HCT116 (cell line): Measurements from ENCODE around the gene GABARAPL1. TPM values are rescaled to one million over a fixed set of nuclear protein-coding genes. Genes with fewer than 3 reads are reported as not detected.

ENCODE experiments used
- ATAC-seq: fragments of 200-7000 bp; cut with Tn5 transposase; 2 replicates; pipeline ENCODE4 v1.9.1; 2020; ENCODE audit warnings: mild to moderate bottlenecking, moderate library complexity
- BruUV-seq: library from RNA; stranded (reverse); fragments of 400-500 nt; replicated peaks from 2 replicates; lab custom pipeline; 2021; lab: Mats Ljungman, UMichigan
- CTCF ChIA-PET: fragments of 300-600 bp; sonication (Branson Sonifier 250); formaldehyde crosslinking; loops from one replicate; lab custom pipeline; 2021; ENCODE audit warnings: antibody characterized with exemption; lab: Charles Lee
- POLR2A ChIA-PET: fragments of 300-600, 350-600 bp; sonication (Branson Sonifier 250); formaldehyde crosslinking; loops from one replicate; lab custom pipeline; 2021; ENCODE audit warnings: antibody characterized with exemption; lab: Charles Lee
- RAD21 ChIA-PET, 2 experiments: fragments of 300-600 bp; sonication (Branson Sonifier 250); formaldehyde crosslinking; loops; one replicate each; lab custom pipeline; 2023; ENCODE audit warnings: low total read pairs in 2 of 2; ENCODE audit not compliant: uncharacterized antibody in 2 of 2, unreplicated experiment in 2 of 2, low non-redundant PET in 1 of 2; lab: Charles Lee
- DNase-seq: peaks from one replicate; pipeline ENCODE4 v3.0.0-alpha.2; 2010; ENCODE audit warnings: low read depth, low spot score
- H2AFZ ChIP-seq: fragments of 200-600 bp; shearing (Covaris generic), sonication (generic); 2 replicates; pipeline ENCODE4 v1.6.1; 2017; ENCODE audit warnings: low read depth, mixed run types, mixed read lengths, antibody characterized with exemption, low read length; ENCODE audit not compliant: poor library complexity, severe bottlenecking
- H3K27ac ChIP-seq: 2 replicates; pipeline ENCODE4 v1.5.1; 2012; ENCODE audit warnings: low read depth, low read length
- H3K27me3 ChIP-seq: fragments of 200-600 bp; sonication (generic); 2 replicates; pipeline ENCODE4 v1.6.1; 2016; ENCODE audit warnings: mixed run types, low read length, mixed read lengths; ENCODE audit not compliant: insufficient read depth
- H3K36me3 ChIP-seq, 2 experiments: fragments of 200-500 bp in 1 of 2; fragments of 200-600 bp in 1 of 2; sonication (Bioruptor generic) in 1 of 2; sonication (generic) in 1 of 2; 2 replicates each; pipeline versions ENCODE4 v1.5.1 to v1.6.1; 2014 to 2016; ENCODE audit warnings: low read length in 2 of 2, inconsistent platforms in 1 of 2, mixed read lengths in 1 of 2, mixed run types in 1 of 2; ENCODE audit not compliant: insufficient read depth in 2 of 2, control insufficient read depth in 1 of 2
- H3K4me1 ChIP-seq, 2 experiments: fragments of 200-600 bp in 1 of 2; sonication (generic) in 1 of 2; 2 replicates each; pipeline versions ENCODE4 v1.5.1 to v1.6.1; 2012 to 2017; ENCODE audit warnings: low read length in 2 of 2, inconsistent platforms in 1 of 2, mild to moderate bottlenecking in 1 of 2, mixed read lengths in 1 of 2, mixed run types in 1 of 2, moderate library complexity in 1 of 2; ENCODE audit not compliant: insufficient read depth in 2 of 2, control insufficient read depth in 1 of 2
- H3K4me2 ChIP-seq: fragments of 200-600 bp; sonication (generic); 2 replicates; pipeline ENCODE4 v1.6.1; 2017; ENCODE audit warnings: mixed run types, low read length, mixed read lengths
- H3K4me3 ChIP-seq, 2 experiments: fragments of 200-600 bp in 1 of 2; sonication (generic) in 1 of 2; replicated peaks in 1 of 2; 2 replicates each; pipeline ENCODE4 v1.5.1; 2011 to 2016; ENCODE audit warnings: low read length in 2 of 2, control low read depth in 1 of 2, low read depth in 1 of 2, mild to moderate bottlenecking in 1 of 2, mixed read lengths in 1 of 2, mixed run types in 1 of 2
- H3K79me2 ChIP-seq: fragments of 200-600 bp; sonication (generic); 2 replicates; pipeline ENCODE4 v1.6.1; 2017; ENCODE audit warnings: mild to moderate bottlenecking, mixed run types, low read length, moderate library complexity, mixed read lengths; ENCODE audit not compliant: insufficient read depth
- H3K9ac ChIP-seq: fragments of 200-600 bp; sonication (generic); 2 replicates; pipeline ENCODE4 v1.6.1; 2016; ENCODE audit warnings: low read length, mixed read lengths
- H3K9me2 ChIP-seq: fragments of 200-600 bp; sonication (generic), shearing (Covaris generic); 2 replicates; pipeline ENCODE4 v1.6.1; 2017; ENCODE audit warnings: mixed run types, mild to moderate bottlenecking, moderate library complexity; ENCODE audit not compliant: insufficient read depth
- H3K9me3 ChIP-seq, 2 experiments: fragments of 200-500 bp in 1 of 2; fragments of 200-600 bp in 1 of 2; sonication (Bioruptor generic) in 1 of 2; sonication (generic) in 1 of 2; 2 replicates each; pipeline ENCODE4 v1.6.1; 2014 to 2017; ENCODE audit warnings: low read length in 2 of 2, mixed read lengths in 2 of 2, inconsistent platforms in 1 of 2, low read depth in 1 of 2, mild to moderate bottlenecking in 1 of 2, mixed run types in 1 of 2, moderate library complexity in 1 of 2; ENCODE audit not compliant: control insufficient read depth in 1 of 2, insufficient read depth in 1 of 2
- H4K20me1 ChIP-seq: fragments of 200-600 bp; sonication (generic), shearing (Covaris generic); 2 replicates; pipeline ENCODE4 v1.6.1; 2017; ENCODE audit warnings: mixed run types, mild to moderate bottlenecking, moderate library complexity; ENCODE audit not compliant: insufficient read depth
- ATF3 ChIP-seq: IDR thresholded peaks from 2 replicates; pipeline ENCODE4 v1.6.1; 2012
- CBX3 ChIP-seq: IDR thresholded peaks from 2 replicates; pipeline ENCODE4 v1.6.1; 2012; ENCODE audit warnings: low read depth
- CEBPB ChIP-seq: IDR thresholded peaks from 2 replicates; pipeline ENCODE4 v1.6.1; 2012; ENCODE audit warnings: low read depth
- ELF1 ChIP-seq: IDR thresholded peaks from 2 replicates; pipeline ENCODE4 v1.6.1; 2012; ENCODE audit warnings: low read depth, borderline replicate concordance
- EZH2 ChIP-seq: fragments of 200-600 bp; sonication (generic); IDR thresholded peaks from 2 replicates; pipeline ENCODE4 v1.6.1; 2017; ENCODE audit warnings: antibody characterized with exemption, mixed run types
- FOSL1 ChIP-seq: IDR thresholded peaks from 2 replicates; pipeline ENCODE4 v1.6.1; 2012; ENCODE audit warnings: low read depth
- JUND ChIP-seq: IDR thresholded peaks from 2 replicates; pipeline ENCODE4 v1.6.1; 2012
- MAX ChIP-seq: IDR thresholded peaks from 2 replicates; pipeline ENCODE4 v1.6.1; 2012
- POLR2A ChIP-seq: IDR thresholded peaks from 2 replicates; pipeline ENCODE4 v1.7.0; 2011; ENCODE audit warnings: borderline replicate concordance; ENCODE audit not compliant: insufficient read depth, insufficient read length; ENCODE audit errors: extremely low read depth
- POLR2AphosphoS5 ChIP-seq: IDR thresholded peaks from 2 replicates; pipeline ENCODE4 v1.6.1; 2011; ENCODE audit warnings: mild to moderate bottlenecking, low read depth, low read length, moderate library complexity
- RAD21 ChIP-seq: IDR thresholded peaks from 2 replicates; pipeline ENCODE4 v1.6.1; 2012; ENCODE audit warnings: low read depth, mild to moderate bottlenecking
- SIN3A ChIP-seq: IDR thresholded peaks from 2 replicates; pipeline ENCODE4 v1.6.1; 2012; ENCODE audit warnings: low read depth
- SP1 ChIP-seq: IDR thresholded peaks from 2 replicates; pipeline ENCODE4 v1.6.1; 2012; ENCODE audit warnings: low read depth
- YY1 ChIP-seq: IDR thresholded peaks from 2 replicates; pipeline ENCODE4 v1.6.1; 2011; ENCODE audit warnings: low read length, low read depth, moderate library complexity, mild to moderate bottlenecking; ENCODE audit not compliant: insufficient replicate concordance; ENCODE audit errors: extremely low read depth
- ZNF274 ChIP-seq: fragments of 200-500 bp; sonication (Bioruptor generic); IDR thresholded peaks from 2 replicates; pipeline ENCODE4 v1.6.1; 2014; ENCODE audit warnings: mild to moderate bottlenecking, low read depth, low read length, inconsistent platforms
- intact Hi-C: fragments of 100-400 bp; cut with micrococcal nuclease; formaldehyde crosslinking; loops from 2 replicates; pipeline ENCODE4 v1.10.0; 2022
- total RNA-seq: library from RNA; stranded (reverse); gene quantifications from one replicate; pipeline ENCODE4 v1.2.1, GENCODE V29; 2021; ENCODE audit not compliant: unreplicated experiment
- TF ChIP-seq, protein P1 (sequence below): IDR thresholded peaks from 2 replicates; pipeline ENCODE4 v1.6.1; 2012; ENCODE audit warnings: low read depth
- TF ChIP-seq, protein P2 (sequence below): IDR thresholded peaks from 2 replicates; pipeline ENCODE4 v1.6.1; 2011; ENCODE audit warnings: mild to moderate bottlenecking, low read length, moderate library complexity; ENCODE audit not compliant: insufficient replicate concordance; ENCODE audit errors: extremely low read depth

GABARAPL1 gene
- total RNA-seq, 1 experiment from 2014 or later = 35.5 TPM

DNA sequence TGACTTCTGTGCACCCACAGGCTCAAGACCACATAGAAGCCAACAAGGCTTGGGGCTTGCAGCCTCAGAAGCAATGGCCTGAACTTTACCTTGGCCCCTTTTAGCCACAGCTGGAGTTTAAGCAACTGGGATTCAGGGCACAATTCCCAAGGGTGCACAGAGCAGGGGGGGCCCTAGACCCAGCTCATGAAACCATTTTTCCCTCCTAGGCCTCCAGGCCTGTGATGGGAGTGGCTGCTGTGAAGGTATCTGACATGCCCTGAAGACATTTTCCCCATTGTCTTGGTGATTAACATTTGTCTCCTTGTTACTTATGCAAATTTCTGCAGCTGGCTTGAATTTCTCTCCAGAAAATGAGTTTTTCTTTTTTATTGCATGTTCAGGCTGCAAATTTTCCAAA lies 21.9 kb downstream of the GABARAPL1 start:
- DNase-seq = no peak
- Histone ChIP-seq H3K4me3 (no peak overlapping the region), H4K20me1 (no peaks in the 10 kb centered on the region), H3K4me1 (no peaks in the 10 kb centered on the region), H3K36me3 (no peaks in the 10 kb centered on the region), H3K4me2 (no peak overlapping the region), H3K79me2 (no peaks in the 10 kb centered on the region), H2AFZ (no peak overlapping the region), H3K9ac (no peak overlapping the region), H3K27me3 (no peaks in the 10 kb centered on the region), H3K27ac (no peak overlapping the region), H3K9me3 (no peaks in the 10 kb centered on the region; a peak in 2 of 4 replicates), H3K9me2 (no peaks in the 10 kb centered on the region)
- CTCF ChIA-PET = no interaction called here
- RAD21 ChIA-PET = no interaction called here
- no TSS peak for BruUV-seq
- intact Hi-C loops = loop anchor here (2.0 to 10.0 kb wide), 3 partner anchors 266 to 960 kb away; no protein-coding TSS in a partner anchor
- POLR2A ChIA-PET = no interaction called here
- ATAC-seq = no peak
- TF ChIP-seq ATF3 (no peak), ELF1 (no peak), JUND (no peak), ZNF274 (no peak), YY1 (no peak), POLR2A (no peak), POLR2AphosphoS5 (no peak), CBX3 (no peak), EZH2 (no peak), MAX (no peak), SIN3A (no peak), CEBPB (no peak), SP1 (no peak), FOSL1 (no peak), RAD21 (no peak)
- TF ChIP-seq, protein P1, sequence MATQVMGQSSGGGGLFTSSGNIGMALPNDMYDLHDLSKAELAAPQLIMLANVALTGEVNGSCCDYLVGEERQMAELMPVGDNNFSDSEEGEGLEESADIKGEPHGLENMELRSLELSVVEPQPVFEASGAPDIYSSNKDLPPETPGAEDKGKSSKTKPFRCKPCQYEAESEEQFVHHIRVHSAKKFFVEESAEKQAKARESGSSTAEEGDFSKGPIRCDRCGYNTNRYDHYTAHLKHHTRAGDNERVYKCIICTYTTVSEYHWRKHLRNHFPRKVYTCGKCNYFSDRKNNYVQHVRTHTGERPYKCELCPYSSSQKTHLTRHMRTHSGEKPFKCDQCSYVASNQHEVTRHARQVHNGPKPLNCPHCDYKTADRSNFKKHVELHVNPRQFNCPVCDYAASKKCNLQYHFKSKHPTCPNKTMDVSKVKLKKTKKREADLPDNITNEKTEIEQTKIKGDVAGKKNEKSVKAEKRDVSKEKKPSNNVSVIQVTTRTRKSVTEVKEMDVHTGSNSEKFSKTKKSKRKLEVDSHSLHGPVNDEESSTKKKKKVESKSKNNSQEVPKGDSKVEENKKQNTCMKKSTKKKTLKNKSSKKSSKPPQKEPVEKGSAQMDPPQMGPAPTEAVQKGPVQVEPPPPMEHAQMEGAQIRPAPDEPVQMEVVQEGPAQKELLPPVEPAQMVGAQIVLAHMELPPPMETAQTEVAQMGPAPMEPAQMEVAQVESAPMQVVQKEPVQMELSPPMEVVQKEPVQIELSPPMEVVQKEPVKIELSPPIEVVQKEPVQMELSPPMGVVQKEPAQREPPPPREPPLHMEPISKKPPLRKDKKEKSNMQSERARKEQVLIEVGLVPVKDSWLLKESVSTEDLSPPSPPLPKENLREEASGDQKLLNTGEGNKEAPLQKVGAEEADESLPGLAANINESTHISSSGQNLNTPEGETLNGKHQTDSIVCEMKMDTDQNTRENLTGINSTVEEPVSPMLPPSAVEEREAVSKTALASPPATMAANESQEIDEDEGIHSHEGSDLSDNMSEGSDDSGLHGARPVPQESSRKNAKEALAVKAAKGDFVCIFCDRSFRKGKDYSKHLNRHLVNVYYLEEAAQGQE = no peak
- TF ChIP-seq, protein P2, sequence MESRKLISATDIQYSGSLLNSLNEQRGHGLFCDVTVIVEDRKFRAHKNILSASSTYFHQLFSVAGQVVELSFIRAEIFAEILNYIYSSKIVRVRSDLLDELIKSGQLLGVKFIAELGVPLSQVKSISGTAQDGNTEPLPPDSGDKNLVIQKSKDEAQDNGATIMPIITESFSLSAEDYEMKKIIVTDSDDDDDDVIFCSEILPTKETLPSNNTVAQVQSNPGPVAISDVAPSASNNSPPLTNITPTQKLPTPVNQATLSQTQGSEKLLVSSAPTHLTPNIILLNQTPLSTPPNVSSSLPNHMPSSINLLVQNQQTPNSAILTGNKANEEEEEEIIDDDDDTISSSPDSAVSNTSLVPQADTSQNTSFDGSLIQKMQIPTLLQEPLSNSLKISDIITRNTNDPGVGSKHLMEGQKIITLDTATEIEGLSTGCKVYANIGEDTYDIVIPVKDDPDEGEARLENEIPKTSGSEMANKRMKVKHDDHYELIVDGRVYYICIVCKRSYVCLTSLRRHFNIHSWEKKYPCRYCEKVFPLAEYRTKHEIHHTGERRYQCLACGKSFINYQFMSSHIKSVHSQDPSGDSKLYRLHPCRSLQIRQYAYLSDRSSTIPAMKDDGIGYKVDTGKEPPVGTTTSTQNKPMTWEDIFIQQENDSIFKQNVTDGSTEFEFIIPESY = no peak
